Measurements from ENCODE around the gene CRNKL1. TPM values are rescaled to one million over a fixed set of nuclear protein-coding genes. Genes with fewer than 3 reads are reported as not detected.

The CRNKL1 gene
- total RNA-seq (2022; extraction: Qiagen RNA extraction): 20.4 to 25.3 TPM (median 21.6 TPM) in 5 replicates

GRCh38 chr20:20052074-20052970 is at the start of gene CRNKL1, which contains the start of gene CFAP61:
TSS of gene CRNKL1 (minus strand) at chr20:20052466. CDS start at chr20:20052342, 124 bp downstream.
TSS of gene CFAP61 (plus strand) at chr20:20052532. CDS start at chr20:20056654, 4,122 bp downstream.

GRCh38 chr20:20017001-20017843 is 35.0 kb downstream of the CRNKL1 start, which contains the start of gene NAA20:
TSS of gene NAA20 (plus strand) at chr20:20017362. CDS start at chr20:20017397, 35 bp downstream.

Other genes starting within 250 kb of the CRNKL1 start
- gene NAA20, start 35.1 kb downstream of the CRNKL1 start, total RNA-seq (2022; extraction: Qiagen RNA extraction): 131 to 160 TPM (median 138 TPM) in 5 replicates
- gene CFAP61, start 66 bp upstream of the CRNKL1 start, total RNA-seq (2022; extraction: Qiagen RNA extraction): 0.16 to 0.48 TPM (median 0.47 TPM) in 4 of 5 replicates, not detected in the other

Measured in A549 treated with Mapracorat at 1 μM for 4 hours (cell line).